ENCODE data around the gene RDM1.

RDM1 gene

GRCh38 chr17:35934760-35935159 lies 4.2 kb upstream of the RDM1 start:
- DNase-seq (ENCODE audit: low read depth in 4 of 4, low spot score in 1 of 4): no peak

DNA sequence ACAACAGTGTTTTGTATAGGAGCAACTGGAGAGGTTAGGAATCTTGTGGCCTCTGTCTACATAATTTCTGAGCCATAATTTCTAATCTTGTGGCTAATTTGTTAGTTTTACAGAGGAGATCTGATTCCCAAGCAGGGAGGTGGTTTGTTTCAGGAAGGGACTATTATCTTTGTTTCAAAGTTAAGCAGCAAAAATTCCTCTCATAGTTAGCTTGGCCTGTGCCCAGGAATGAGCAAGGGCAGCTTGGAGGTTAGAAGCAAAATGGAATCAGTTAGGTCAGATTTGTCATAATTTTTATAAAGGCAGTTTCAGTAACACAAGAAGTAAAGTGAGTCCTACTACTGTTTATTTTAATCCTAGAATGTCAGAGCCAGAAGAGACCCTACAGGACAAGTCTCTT lies 2.0 kb upstream of the RDM1 start:
- DNase-seq (ENCODE audit: low read depth in 4 of 4, low spot score in 1 of 4): no peak

GRCh38 chr17:35931794-35932425 lies 1.3 kb upstream of the RDM1 start:
- DNase-seq (ENCODE audit: low read depth in 4 of 4, low spot score in 1 of 4): no peak

GRCh38 chr17:35927714-35928113 lies 2.9 kb downstream of the RDM1 start:
- no peak for DNase-seq (ENCODE audit: low read depth in 4 of 4, low spot score in 1 of 4)

- DNase-seq (ENCODE audit: low read depth in 4 of 4, low spot score in 1 of 4): no peak
Measured at GRCh38 chr17:35923609-35924114, 6.9 kb downstream of the RDM1 start.

GRCh38 chr17:35920229-35920628 lies 10.3 kb downstream of the RDM1 start:
- DNase-seq (ENCODE audit: low read depth in 4 of 4, low spot score in 1 of 4): no peak

DNA sequence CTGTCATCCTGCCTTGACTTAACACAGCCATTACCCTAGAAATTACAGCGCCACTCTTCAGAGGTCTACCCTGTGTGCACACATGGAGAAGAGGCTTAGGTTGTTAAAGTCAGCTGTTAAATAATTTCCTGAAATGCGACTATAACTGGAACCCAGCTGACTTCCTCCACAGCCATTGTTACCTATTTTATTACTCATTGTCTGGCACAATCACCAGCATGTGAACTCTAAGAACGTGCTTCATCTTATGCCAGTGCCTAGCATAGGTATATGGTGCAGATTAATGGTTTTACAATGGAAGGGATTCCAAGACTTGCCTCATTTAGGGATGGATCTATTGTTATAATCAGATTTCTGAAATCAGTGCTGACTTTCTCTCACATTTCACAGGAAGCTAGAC lies 11.9 kb downstream of the RDM1 start:
- DNase-seq (ENCODE audit: low read depth in 4 of 4, low spot score in 1 of 4): no peak

- no peak for DNase-seq (ENCODE audit: low read depth in 4 of 4, low spot score in 1 of 4)
Measured at GRCh38 chr17:35917519-35918213, 12.9 kb downstream of the RDM1 start.

DNA sequence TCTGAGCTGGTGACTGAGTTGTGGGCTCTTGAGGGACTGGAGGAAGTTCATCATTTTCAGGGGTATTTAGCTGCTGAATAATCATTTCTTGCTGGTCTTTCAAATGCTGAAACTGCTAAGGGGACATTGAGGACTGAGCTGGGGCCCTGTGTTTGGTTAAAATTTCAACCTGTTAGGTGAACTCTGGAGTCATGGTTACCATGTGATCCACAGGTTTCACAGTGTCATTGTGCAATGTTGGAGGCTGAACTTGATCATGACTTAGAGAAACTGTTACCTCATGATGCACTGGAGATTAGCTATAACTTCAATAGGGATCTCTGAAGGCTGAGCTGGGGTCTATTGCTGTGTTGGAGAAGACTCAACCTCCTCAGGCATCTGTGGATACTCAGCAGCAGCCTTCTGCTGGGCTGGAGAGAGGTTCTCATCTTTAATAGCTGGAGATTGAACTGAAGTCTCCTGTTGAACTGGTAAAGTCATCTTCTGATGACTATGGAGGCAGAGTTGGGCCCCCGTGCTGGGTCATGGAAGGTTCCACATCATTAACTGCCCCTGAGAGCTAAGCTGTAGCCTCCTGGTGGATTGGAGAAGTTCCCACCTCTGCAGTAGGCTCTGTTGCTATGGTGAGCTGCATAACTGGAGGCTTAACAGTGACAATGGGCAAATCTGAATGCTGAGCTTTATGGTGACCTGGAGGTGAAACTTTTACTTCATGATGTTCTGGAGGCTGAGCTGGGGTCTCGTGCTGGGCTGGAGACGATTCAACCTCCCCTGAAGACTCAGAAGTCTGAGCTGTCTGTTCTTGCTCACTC lies 15.2 kb downstream of the RDM1 start:
- no peak for DNase-seq (ENCODE audit: low read depth in 4 of 4, low spot score in 1 of 4)

GRCh38 chr17:35914354-35914753 lies 16.2 kb downstream of the RDM1 start:
- no peak for DNase-seq (ENCODE audit: low read depth in 4 of 4, low spot score in 1 of 4)

DNA sequence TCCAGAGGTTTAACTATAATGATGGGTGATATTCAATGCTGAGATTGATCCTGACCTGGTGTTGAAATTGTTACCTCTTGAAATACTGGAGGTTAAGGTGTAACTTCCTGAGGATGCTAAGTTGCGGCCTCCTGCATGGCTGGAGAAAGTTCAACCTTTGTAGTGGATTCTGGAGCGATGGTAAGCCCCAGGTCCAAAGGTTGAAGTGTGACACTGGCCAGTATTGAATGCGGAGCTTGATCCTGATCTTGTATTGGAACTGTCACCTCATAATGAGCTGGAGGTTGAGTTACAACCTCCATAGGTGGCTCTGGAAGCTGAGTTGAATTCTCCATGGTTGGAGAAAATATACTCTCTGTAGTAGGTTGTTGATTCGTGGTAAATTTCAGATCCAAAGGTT lies 17.0 kb downstream of the RDM1 start:
- no peak for DNase-seq (ENCODE audit: low read depth in 4 of 4, low spot score in 1 of 4)

- DNase-seq (ENCODE audit: low read depth in 4 of 4, low spot score in 1 of 4): no peak
Measured at GRCh38 chr17:35912942-35913341, 17.6 kb downstream of the RDM1 start.

- no peak for DNase-seq (ENCODE audit: low read depth in 4 of 4, low spot score in 1 of 4)
Measured at GRCh38 chr17:35912339-35912912, 18.1 kb downstream of the RDM1 start.

DNA sequence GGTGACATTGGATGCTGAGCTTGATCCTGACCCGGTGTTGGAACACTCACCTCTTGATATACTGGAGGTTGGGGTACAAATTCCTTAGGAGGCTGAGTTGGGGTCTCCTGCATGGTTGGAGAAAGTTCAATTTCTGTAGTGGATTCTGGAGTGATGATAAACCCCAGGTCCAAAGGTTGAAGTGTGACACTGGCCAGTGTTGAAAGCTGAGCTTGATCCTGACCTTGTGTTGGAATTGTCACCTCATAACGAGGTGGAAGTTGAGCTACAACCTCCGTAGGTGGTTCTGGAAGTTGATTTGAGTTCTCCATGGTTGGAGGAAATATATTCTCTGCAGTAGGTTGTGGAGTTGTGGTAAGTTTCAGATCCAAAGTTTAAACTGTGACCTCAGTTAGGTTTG lies 21.2 kb downstream of the RDM1 start:
- DNase-seq (ENCODE audit: low read depth in 4 of 4, low spot score in 1 of 4): no peak

DNA sequence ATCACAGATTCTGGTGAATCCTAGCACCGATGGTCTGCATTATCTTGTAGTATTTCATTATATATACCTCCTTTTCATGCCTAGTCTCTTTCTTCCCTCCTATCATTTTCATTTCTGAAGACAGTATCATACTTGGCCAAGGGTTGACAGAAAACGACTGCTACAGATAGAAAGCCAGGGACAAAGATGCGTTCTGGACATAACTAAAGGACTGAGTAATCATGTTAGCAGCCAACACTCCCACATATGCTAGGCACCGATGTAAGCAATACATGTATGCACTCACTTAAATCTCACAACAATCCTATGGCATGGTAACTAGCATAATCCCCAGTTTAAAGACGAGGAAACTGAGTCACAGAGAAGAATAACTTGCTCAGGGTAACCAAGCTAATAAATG lies 22.9 kb downstream of the RDM1 start:
- DNase-seq (ENCODE audit: low read depth in 4 of 4, low spot score in 1 of 4): no peak

DNA sequence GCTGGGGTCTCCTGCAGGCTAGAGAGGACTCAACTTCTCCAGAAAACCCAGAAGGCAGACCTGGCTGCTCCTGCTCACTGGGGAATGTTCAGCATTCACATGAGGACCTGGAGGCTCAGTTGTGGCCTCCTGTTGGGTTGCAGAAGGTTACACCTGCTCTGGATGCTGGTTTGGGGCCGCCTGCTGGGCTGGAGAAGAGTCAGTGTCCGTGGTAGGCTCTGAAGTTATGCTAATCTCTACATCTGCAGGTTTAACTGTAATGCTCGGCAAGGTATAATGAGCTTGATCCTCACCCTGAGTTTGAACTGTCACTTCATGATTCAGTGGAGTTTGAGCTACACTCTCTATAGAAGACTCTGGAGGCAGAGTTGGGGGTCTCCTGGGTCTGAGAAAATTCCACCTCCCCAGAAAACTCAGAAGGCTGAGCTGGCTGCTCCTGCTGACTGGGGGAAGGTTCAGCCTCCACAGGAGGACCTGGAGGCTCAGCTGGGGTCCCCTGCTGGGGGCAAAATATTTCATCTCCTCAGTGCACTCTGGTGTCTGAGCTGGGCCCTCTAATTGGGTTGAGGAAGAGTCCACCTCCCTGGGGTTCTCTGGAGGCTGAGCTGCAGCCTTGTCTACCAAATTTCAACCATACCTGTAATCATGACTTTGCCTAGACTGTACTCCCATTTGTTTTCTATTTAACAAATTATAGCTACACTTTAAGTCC lies 23.5 kb downstream of the RDM1 start:
- DNase-seq (ENCODE audit: low read depth in 4 of 4, low spot score in 1 of 4): no peak

DNA sequence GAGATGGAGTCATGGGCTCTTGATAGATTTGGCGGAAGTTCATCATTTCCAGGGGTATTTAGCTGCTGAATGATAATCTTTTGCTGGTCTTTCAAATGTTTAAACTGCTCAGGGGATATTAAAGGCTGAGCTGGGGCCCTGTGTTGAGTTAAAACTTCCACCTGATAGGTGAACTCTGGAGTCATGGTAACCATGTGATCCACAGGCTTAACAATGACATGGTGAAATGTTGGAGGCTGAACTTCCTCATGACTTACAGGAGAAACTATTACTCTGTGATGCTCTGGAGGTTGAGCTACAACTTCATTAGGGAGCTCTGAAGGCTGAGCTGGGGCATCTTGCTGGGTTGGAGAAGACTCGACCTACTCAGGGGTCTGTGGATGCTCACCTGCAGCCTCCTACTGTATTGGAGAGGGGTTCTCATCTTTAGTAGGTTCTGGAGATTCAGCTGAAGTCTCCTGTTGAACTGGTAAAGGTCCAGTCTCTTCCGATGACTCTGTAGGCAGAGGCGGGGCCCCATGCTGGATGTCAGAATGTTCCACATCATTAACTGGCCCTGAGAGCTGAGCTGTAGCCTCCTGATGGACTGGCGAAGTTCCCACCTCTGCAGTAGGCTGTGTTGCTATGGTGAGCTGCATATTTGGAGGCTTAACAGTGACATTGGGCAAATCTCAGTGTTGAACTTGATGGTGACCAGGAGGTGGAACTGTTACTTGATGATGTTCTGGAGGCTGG lies 24.2 kb downstream of the RDM1 start:
- no peak for DNase-seq (ENCODE audit: low read depth in 4 of 4, low spot score in 1 of 4)

GRCh38 chr17:35903451-35903850 lies 27.1 kb downstream of the RDM1 start:
- no peak for DNase-seq (ENCODE audit: low read depth in 4 of 4, low spot score in 1 of 4)

GRCh38 chr17:35901631-35902175 lies 28.9 kb downstream of the RDM1 start:
- DNase-seq (ENCODE audit: low read depth in 4 of 4, low spot score in 1 of 4): no peak

Measured in stimulated activated CD4-positive, alpha-beta T cell treated with anti-CD3 and anti-CD28 coated beads, Interleukin-1b, Interleukin-23, amount 100 ng/mL, for 24 hours (primary cell).